Immature natural killer cell (primary cell): ENCODE results near the gene RASSF7. TPM values are rescaled to one million over a fixed set of nuclear protein-coding genes. Genes with fewer than 3 reads are reported as not detected.

Source experiments
- DNase-seq, 3 donors: peaks; one replicate each; pipeline ENCODE4 v3.0.0; 2022; ENCODE audit warnings: mixed read lengths in 1 of 3
- H3K27ac Mint-ChIP-seq, 6 donors: one replicate each; pipeline ENCODE4 v1.8.0; 2020; ENCODE audit warnings: mixed read lengths in 6 of 6, mild to moderate bottlenecking in 5 of 6, inconsistent platforms in 4 of 6, moderate library complexity in 3 of 6
- H3K27me3 Mint-ChIP-seq, 3 donors: one replicate each; pipeline ENCODE4 v1.8.0; 2020 to 2021; ENCODE audit warnings: low read depth in 3 of 3, mild to moderate bottlenecking in 3 of 3, mixed read lengths in 3 of 3, moderate library complexity in 3 of 3, inconsistent platforms in 1 of 3
- H3K36me3 Mint-ChIP-seq, 3 donors: one replicate each; pipeline ENCODE4 v1.8.0; 2020; ENCODE audit warnings: mixed read lengths in 3 of 3, inconsistent platforms in 2 of 3, mild to moderate bottlenecking in 2 of 3
- H3K4me1 Mint-ChIP-seq, 2 donors: one replicate each; pipeline ENCODE4 v1.8.0; 2020; ENCODE audit warnings: inconsistent platforms in 2 of 2, mild to moderate bottlenecking in 2 of 2, mixed read lengths in 2 of 2, moderate library complexity in 1 of 2
- H3K4me3 Mint-ChIP-seq, 5 donors: one replicate each; pipeline ENCODE4 v1.8.0; 2020; ENCODE audit warnings: mild to moderate bottlenecking in 5 of 5, mixed read lengths in 5 of 5, inconsistent platforms in 3 of 5, moderate library complexity in 3 of 5
- H3K9me3 Mint-ChIP-seq, 6 donors: one replicate each; pipeline ENCODE4 v1.8.0; 2020; ENCODE audit warnings: mild to moderate bottlenecking in 6 of 6, mixed read lengths in 6 of 6, inconsistent platforms in 4 of 6, moderate library complexity in 3 of 6
- polyA plus RNA-seq, 3 donors: library from polyadenylated mRNA; unstranded; fragments of 300-500 nt; fragmentation: Illumina TruSeq; gene quantifications; one replicate each; pipeline ENCODE4 v1.2.3, GENCODE V29; 2021

The RASSF7 gene
- polyA plus RNA-seq, 3 donors from 2014 or later, result 20.3 to 31.9 (median 31.5) TPM

DNA sequence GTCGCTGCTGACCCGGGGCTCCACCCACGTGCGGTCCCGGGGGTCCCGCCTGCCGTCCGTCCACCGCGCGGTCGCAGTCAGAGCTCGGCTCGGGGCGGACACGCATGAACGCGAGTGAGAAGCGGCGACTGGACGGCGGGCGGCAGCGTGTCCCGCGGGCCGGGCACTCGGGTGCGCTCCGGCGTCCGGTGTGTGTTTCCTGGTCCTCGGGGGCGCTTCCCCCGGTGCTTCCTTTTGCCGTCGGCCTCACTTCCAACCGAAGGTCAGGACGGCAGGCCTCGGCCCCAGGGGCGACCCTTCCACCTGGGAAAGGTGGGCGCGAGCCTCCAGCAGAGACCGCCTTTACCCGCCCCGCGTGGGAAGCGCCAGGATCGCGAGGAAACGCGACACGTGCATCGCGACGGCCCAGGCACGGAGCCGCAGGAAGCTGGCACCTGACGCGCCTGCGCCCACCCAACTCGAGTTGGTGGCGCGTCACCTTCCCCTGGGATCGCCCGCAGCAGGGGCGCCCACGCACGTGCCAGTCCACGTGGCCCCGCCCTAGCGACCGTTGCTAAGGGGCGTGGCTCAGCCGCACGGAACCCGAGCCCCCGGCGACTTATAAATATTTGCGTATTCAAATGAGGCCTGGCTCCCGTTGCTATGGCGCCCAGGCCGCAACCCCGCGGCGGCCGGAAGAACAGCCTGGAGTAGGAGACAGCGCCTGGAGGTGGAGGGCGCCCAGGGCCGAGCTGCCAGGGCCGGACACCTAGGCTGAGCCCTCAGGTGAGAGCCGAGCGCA lies 23.7 kb upstream of the RASSF7 start, which contains the start of gene LRRC56:
LRRC56 (plus strand) TSS at position 687 of the 781 bp plus-strand sequence. CDS start 3,158 bp downstream, outside the sequence.
- peak within 1 kb of the TSS; percentile 86 to 95 (median 92) for H3K4me3 Mint-ChIP-seq
- no peaks in the 10 kb centered on the region for H3K36me3 Mint-ChIP-seq
- H3K4me1 Mint-ChIP-seq, result peaks cover 6 to 18% of the 10 kb centered on the region in 2 donors
- H3K9me3 Mint-ChIP-seq, result no peaks in the 10 kb centered on the region
- peak; percentile 87 to 90 (median 89) for DNase-seq
- peak within 1 kb of the TSS; percentile 91 to 96 (median 94) for H3K27ac Mint-ChIP-seq
- H3K27me3 Mint-ChIP-seq, result peaks cover 4 to 8% (median 5%) of the 10 kb centered on the region in 3 donors

DNA sequence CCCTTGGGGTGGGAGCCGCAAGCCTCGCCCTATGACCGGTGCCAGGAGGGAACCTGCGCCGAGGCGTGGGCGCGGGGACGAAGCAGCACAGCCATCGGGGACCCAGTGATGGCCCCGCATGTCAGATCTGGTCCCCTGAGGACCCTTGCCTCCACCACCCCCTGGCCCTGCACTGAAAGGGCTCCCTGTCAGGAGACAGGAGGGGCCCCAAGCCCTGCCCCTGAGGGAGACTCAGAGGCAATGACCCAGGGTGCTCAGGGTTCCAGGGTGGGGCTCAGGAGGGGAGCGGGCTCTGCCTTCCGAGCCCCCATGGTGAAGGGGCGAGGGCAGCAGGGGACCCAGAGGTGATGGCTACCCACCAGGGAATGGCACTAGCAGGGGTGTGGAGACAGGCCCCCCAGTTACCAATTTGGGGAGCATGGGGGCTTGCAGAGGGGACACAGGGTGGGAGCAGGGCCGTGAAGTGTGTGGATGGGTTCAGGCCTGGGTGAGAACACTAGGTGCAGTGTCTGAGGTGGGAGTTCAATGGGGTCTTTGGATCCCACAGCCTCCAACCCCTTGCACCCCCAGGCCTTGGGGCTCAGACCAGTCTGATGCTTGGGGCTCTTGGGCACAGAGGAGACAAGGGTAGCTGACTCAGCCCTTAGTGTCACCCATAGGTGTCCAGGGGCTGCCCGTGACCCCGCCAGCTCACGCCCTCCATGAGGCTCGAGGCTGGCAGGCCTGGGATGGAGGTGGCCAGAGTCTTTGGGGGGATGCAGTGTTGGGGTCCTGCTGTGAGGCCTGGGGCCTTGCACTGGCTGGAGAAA lies 22.9 kb upstream of the RASSF7 start:
- Mint-ChIP-seq H3K9me3 (no peaks in the 10 kb centered on the region), H3K27ac (peak overlapping the region; percentile 23 to 83 (median 55)), H3K27me3 (peaks cover 4 to 8% (median 5%) of the 10 kb centered on the region in 3 donors), H3K36me3 (no peaks in the 10 kb centered on the region), H3K4me1 (peaks cover 6 to 18% of the 10 kb centered on the region in 2 donors), H3K4me3 (peak overlapping the region; percentile 59 to 73 (median 61))
- DNase-seq, result no peak

DNA sequence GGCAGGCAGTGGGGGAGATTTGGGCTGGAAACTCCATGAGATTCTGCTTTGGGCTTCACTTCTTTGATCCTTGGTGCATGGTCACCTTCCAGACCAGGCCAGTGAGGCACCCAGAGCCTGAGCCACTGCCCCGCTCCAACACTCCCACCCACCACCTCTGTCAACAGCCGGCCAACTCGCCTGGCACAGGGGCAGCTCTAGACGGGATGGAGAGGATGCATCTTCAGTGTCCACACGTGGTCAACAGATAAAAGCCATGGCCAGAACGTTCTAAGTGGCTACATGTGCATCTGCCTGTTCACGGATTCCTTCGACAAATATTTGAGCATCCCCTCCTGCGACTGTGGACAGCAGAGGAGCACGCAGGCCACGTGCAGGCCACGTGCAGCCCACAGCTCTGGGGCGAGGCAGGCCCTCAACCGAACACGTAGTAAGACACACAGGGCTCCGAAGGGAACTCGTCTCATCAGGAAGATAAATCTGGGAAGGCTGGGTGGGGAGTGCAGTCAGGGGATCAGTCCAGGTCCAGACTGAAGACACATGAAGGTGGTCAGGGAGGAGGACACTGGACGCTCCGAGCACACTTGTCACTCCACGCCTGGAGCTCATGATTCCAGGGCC lies 22.2 kb upstream of the RASSF7 start:
- peaks cover 4 to 8% (median 5%) of the 10 kb centered on the region in 3 donors for H3K27me3 Mint-ChIP-seq
- no peaks in the 10 kb centered on the region for H3K36me3 Mint-ChIP-seq
- peak overlapping the region in 4 of 6 donors; percentile 21 to 83 (median 36) for H3K27ac Mint-ChIP-seq
- DNase-seq, result no peak
- peak overlapping the region in 2 of 5 donors; percentile 21 to 64 for H3K4me3 Mint-ChIP-seq
- no peaks in the 10 kb centered on the region for H3K9me3 Mint-ChIP-seq
- H3K4me1 Mint-ChIP-seq, result peaks cover 6 to 18% of the 10 kb centered on the region in 2 donors

DNA sequence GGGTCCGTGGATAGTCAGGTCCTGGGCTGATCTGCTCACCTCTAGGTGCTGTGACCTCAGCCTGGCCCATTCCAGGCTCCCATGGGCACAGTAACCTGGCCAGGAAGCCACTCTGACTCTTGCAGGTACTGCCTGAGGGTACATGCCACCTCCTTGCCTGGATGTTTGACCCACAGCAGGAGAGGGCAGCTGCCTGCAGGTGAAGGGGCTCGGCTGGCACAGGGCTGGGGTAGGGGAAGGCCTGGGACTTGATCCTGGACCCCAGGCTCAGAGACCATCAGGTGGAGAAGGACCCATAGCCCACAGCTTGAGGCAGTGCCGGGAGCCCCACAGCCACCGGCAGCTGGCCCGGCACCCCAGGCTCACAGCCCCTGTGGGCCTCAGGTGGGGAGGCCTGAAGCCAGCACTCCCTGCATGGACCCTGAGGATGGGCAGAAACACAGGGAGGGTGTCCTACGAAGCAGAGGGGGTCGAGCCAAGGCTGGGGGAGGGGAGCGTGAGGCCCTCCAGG lies 20.7 kb upstream of the RASSF7 start:
- H3K27ac Mint-ChIP-seq, result peak overlapping the region in 1 of 6 donors; percentile 17

DNA sequence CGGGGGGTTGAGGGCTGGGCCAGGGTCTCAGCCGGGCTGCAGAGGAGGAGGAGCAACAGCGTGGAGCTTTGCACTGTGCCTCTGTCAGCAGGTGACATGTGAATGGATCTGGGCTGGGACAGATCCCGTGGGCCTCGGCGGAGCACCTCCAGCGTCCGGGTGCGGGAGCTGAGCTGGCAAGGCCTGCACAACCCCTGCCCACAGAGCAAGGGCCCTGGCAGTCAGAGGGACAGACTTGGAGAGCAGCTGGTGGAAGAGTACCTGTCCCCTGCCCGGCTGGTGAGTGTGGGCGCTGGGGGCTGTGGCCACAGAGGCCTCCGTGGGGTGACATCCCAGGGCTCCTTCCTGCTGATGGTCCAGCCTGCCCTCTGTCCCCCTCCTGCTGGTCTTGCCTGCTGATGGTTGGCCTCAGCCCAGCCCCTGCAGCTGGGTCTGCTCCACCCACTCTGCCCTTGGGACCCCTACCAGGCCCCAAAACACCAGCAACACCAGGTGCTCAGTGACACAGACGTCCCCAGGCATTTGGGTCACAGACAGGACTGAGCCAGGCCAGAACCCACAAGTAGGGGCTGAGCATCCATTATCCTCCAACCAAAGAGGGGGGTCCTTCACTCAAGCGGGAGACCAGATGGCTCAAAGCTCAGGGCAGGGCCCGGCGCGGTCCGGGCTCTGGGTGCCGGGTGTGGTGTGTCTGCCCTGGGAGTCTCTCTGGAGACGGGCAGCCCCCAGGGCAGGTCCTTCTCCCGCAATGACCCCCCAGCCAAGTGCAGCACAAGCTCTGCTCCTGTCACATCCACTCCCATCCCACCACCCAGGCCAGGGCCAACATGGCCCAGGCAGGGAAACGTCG lies 20.0 kb upstream of the RASSF7 start:
- no peak overlapping the region for H3K4me3 Mint-ChIP-seq
- peaks cover 4 to 11% (median 5%) of the 10 kb centered on the region in 3 donors for H3K27me3 Mint-ChIP-seq
- H3K4me1 Mint-ChIP-seq, result peaks cover 6 to 18% of the 10 kb centered on the region in 2 donors
- no peak overlapping the region for H3K27ac Mint-ChIP-seq
- no peaks in the 10 kb centered on the region for H3K9me3 Mint-ChIP-seq
- H3K36me3 Mint-ChIP-seq, result no peaks in the 10 kb centered on the region
- no peak for DNase-seq

More for the DNA sequence above, 20.7 kb upstream of the RASSF7 start:
- peaks cover 4 to 8% (median 5%) of the 10 kb centered on the region in 3 donors for H3K27me3 Mint-ChIP-seq
- H3K4me3 Mint-ChIP-seq, result no peak overlapping the region
- peaks cover 6 to 18% of the 10 kb centered on the region in 2 donors for H3K4me1 Mint-ChIP-seq
- H3K36me3 Mint-ChIP-seq, result no peaks in the 10 kb centered on the region
- H3K9me3 Mint-ChIP-seq, result no peaks in the 10 kb centered on the region
- DNase-seq, result no peak

DNA sequence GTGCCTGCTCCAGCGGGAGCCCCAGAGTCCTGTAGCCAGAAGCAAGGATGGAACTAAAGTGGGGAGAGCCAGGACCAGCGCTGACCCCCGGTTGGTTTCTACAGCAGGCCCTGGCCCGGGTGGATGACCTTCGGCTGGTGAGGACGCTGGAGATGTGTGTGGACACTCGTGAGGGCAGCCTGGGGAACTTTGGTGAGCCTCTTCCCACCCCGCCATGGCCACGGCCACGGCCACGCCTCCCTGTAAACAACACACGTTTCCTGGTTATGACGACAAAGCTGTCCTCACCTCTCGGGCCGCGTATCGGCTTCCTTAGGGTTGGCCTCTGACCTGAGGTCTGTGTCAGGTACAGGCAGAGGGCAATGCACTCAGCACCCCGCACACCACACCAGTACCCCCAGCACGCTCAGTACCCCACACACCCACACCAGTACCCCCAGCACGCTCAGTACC lies 19.3 kb upstream of the RASSF7 start:
- no peaks in the 10 kb centered on the region for H3K36me3 Mint-ChIP-seq
- no peak for DNase-seq
- H3K4me3 Mint-ChIP-seq, result no peak overlapping the region
- H3K27ac Mint-ChIP-seq, result no peak overlapping the region
- H3K9me3 Mint-ChIP-seq, result peaks cover 0 to 2% (median 0%) of the 10 kb centered on the region in 6 donors
- peaks cover 2 to 6% (median 4%) of the 10 kb centered on the region in 3 donors for H3K27me3 Mint-ChIP-seq
- H3K4me1 Mint-ChIP-seq, result peaks cover under 1 to 14% of the 10 kb centered on the region in 2 donors

- H3K4me3 Mint-ChIP-seq, result no peak overlapping the region
- peaks cover 0 to 2% (median 0%) of the 10 kb centered on the region in 3 donors for H3K27me3 Mint-ChIP-seq
- H3K36me3 Mint-ChIP-seq, result no peaks in the 10 kb centered on the region
- no peaks in the 10 kb centered on the region for H3K4me1 Mint-ChIP-seq
- no peak overlapping the region for H3K27ac Mint-ChIP-seq
- peaks cover 0 to 2% (median 0%) of the 10 kb centered on the region in 6 donors for H3K9me3 Mint-ChIP-seq
- DNase-seq, result no peak
Observed at GRCh38 chr11:544817-545166, 16.0 kb upstream of the RASSF7 start.

- Mint-ChIP-seq H3K9me3 (peaks cover 0 to 2% (median 0%) of the 10 kb centered on the region in 6 donors), H3K36me3 (no peaks in the 10 kb centered on the region), H3K4me1 (no peaks in the 10 kb centered on the region), H3K27me3 (peaks cover 0 to 2% (median 0%) of the 10 kb centered on the region in 3 donors), H3K27ac (no peak overlapping the region), H3K4me3 (no peak overlapping the region)
- DNase-seq, result no peak
Observed at GRCh38 chr11:545171-545570, 15.6 kb upstream of the RASSF7 start.

- no peaks in the 10 kb centered on the region for H3K36me3 Mint-ChIP-seq
- H3K4me3 Mint-ChIP-seq, result no peak overlapping the region
- DNase-seq, result no peak
- peaks cover 0 to 2% (median 0%) of the 10 kb centered on the region in 6 donors for H3K9me3 Mint-ChIP-seq
- H3K27ac Mint-ChIP-seq, result no peak overlapping the region
- no peaks in the 10 kb centered on the region for H3K4me1 Mint-ChIP-seq
- H3K27me3 Mint-ChIP-seq, result peaks cover 0 to 2% (median 0%) of the 10 kb centered on the region in 3 donors
Observed at GRCh38 chr11:548700-549603, 11.8 kb upstream of the RASSF7 start.

DNA sequence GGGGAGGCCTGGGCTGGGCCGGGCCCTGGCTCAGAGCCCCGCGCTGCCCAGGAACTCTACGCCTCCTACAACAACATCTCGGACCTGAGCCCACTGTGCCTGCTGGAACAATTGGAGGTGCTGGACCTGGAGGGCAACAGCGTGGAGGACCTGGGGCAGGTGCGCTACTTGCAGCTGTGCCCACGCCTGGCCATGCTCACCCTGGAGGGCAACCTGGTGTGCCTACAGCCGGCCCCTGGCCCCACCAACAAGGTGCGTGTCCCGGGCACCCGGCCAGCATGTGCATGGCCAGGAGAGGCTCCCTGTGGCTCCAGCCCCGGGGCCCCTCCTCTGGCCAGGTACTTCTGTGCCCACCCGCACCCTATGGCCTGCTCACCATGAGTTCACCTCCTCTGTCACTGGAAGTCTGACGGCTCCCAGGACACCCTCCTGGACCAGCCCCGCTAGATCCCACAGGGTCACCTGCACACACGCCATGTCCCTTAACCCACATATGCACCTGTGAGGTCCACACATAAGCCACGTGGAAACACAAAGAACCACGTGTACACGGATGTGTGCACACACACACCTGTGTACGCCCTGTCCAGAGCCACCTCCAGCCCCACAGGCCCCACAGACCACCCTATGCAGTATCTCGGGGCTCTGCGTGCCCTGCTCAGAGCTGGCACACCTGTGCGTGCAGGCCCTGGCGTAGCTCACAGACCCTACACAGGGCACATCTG lies 10.6 kb upstream of the RASSF7 start:
- H3K9me3 Mint-ChIP-seq, result peaks cover 0 to 2% (median 0%) of the 10 kb centered on the region in 6 donors
- H3K27ac Mint-ChIP-seq, result no peak overlapping the region
- H3K4me1 Mint-ChIP-seq, result no peaks in the 10 kb centered on the region
- peaks cover 0 to 2% (median 0%) of the 10 kb centered on the region in 3 donors for H3K27me3 Mint-ChIP-seq
- DNase-seq, result no peak
- H3K4me3 Mint-ChIP-seq, result no peak overlapping the region
- H3K36me3 Mint-ChIP-seq, result no peaks in the 10 kb centered on the region

GRCh38 chr11:550746-551085 lies 10.1 kb upstream of the RASSF7 start:
- H3K27me3 Mint-ChIP-seq, result peaks cover 0 to under 1% (median 0%) of the 10 kb centered on the region in 3 donors
- H3K4me3 Mint-ChIP-seq, result no peak overlapping the region
- DNase-seq, result no peak
- H3K9me3 Mint-ChIP-seq, result peaks cover 0 to 2% (median 0%) of the 10 kb centered on the region in 6 donors
- no peaks in the 10 kb centered on the region for H3K36me3 Mint-ChIP-seq
- no peak overlapping the region for H3K27ac Mint-ChIP-seq
- no peaks in the 10 kb centered on the region for H3K4me1 Mint-ChIP-seq
